K562 (cell line): ENCODE results near the gene SCAMP1. TPM values are rescaled to one million over a fixed set of nuclear protein-coding genes. Genes with fewer than 3 reads are reported as not detected.
A peak's percentile ranks its signal among the peaks of the same experiment; 100 is the strongest.

Source experiments
- ARNT ChIP-seq, 2 experiments: fragments of 450-650 bp; IDR thresholded peaks; 2 replicates each; pipeline ENCODE4 v1.6.1; 2016; ENCODE audit warnings: mild to moderate bottlenecking in 1 of 2
- E2F5 ChIP-seq: sonication (generic); formaldehyde crosslinking; IDR thresholded peaks from 2 replicates; pipeline ENCODE4 v1.8.0; 2022; ENCODE audit warnings: mild to moderate bottlenecking, missing genetic modification reagents
- PHB2 ChIP-seq: fragments of 450-650 bp; IDR thresholded peaks from 2 replicates; pipeline ENCODE4 v1.6.1; 2017; ENCODE audit warnings: low read depth
- PHF21A ChIP-seq: fragments of 450-650 bp; IDR thresholded peaks from 2 replicates; pipeline ENCODE4 v1.6.1; 2017; ENCODE audit warnings: low read depth, borderline replicate concordance
- PTBP1 ChIP-seq: fragments of 200-400 bp; formaldehyde crosslinking; IDR thresholded peaks from 2 replicates; pipeline ENCODE4 v1.6.1; 2017; ENCODE audit warnings: low read depth, low read length
- RBM34 ChIP-seq: fragments of 200-400 bp; formaldehyde crosslinking; IDR thresholded peaks from 2 replicates; pipeline ENCODE4 v1.6.1; 2018; ENCODE audit warnings: low read length, borderline replicate concordance; ENCODE audit not compliant: insufficient read depth
- RNF2 ChIP-seq: sonication (generic); IDR thresholded peaks from 2 replicates; pipeline ENCODE4 v1.6.1; 2016
- polyA plus RNA-seq, 8 experiments: library from polyadenylated mRNA; depleted of rRNA in 4 of 8; stranded (reverse) in 5 of 8; unstranded in 3 of 8; fragments of >200 nt; fragmentation: Nextera tagmentation in 2 of 8; fragmentation: Illumina TruSeq in 1 of 8; extraction: Ambion mirVana in 2 of 8; extraction: Trizol in 1 of 8; gene quantifications; 2 replicates each; pipeline versions ENCODE4 v1.2.1 to v1.2.3, GENCODE V29; 2011 to 2014; ENCODE audit warnings: inconsistent platforms in 1 of 8, missing spikeins in 1 of 8
- total RNA-seq, 7 experiments: library from RNA; depleted of rRNA in 6 of 7; stranded (reverse); fragments of >200 nt in 6 of 7; fragmentation: Illumina TruSeq in 2 of 7; extraction: Trizol in 2 of 7; gene quantifications; 2 replicates each; pipeline versions ENCODE4 v1.2.1 to v1.2.3, GENCODE V29; 2011 to 2021; ENCODE audit warnings: low replicate concordance in 1 of 7
- TF ChIP-seq, protein P1 (sequence below): fragments of 200-600 bp; sonication (generic); IDR thresholded peaks from one replicate; pipeline ENCODE4 v1.6.1; 2012; ENCODE audit warnings: mild to moderate bottlenecking, low read depth, low read length, inconsistent platforms
- TF ChIP-seq, protein P2 (sequence below): fragments of 250-450 bp; sonication (Bioruptor Pico); IDR thresholded peaks from 2 replicates; pipeline ENCODE4 v1.9.0; 2021; ENCODE audit warnings: mild to moderate bottlenecking
- TF ChIP-seq, protein P3 (sequence below): sonication (generic); formaldehyde crosslinking; IDR thresholded peaks from 2 replicates; pipeline ENCODE4 v1.5.0; 2020; ENCODE audit warnings: missing genetic modification reagents
- TF ChIP-seq, protein P4 (sequence below), 2 experiments: IDR thresholded peaks; 2 replicates each; pipeline ENCODE4 v1.6.1; 2012; ENCODE audit warnings: improper control_type of control experiment in 2 of 2, low read depth in 2 of 2, low read length in 2 of 2, borderline replicate concordance in 1 of 2

The SCAMP1 gene
- total and polyA plus RNA-seq, 9 of the 15 experiments (the other 6 are each of a cell fraction or from before 2014, with no cell fraction given): 5.4 to 23.9 (median 13.8) TPM

DNA sequence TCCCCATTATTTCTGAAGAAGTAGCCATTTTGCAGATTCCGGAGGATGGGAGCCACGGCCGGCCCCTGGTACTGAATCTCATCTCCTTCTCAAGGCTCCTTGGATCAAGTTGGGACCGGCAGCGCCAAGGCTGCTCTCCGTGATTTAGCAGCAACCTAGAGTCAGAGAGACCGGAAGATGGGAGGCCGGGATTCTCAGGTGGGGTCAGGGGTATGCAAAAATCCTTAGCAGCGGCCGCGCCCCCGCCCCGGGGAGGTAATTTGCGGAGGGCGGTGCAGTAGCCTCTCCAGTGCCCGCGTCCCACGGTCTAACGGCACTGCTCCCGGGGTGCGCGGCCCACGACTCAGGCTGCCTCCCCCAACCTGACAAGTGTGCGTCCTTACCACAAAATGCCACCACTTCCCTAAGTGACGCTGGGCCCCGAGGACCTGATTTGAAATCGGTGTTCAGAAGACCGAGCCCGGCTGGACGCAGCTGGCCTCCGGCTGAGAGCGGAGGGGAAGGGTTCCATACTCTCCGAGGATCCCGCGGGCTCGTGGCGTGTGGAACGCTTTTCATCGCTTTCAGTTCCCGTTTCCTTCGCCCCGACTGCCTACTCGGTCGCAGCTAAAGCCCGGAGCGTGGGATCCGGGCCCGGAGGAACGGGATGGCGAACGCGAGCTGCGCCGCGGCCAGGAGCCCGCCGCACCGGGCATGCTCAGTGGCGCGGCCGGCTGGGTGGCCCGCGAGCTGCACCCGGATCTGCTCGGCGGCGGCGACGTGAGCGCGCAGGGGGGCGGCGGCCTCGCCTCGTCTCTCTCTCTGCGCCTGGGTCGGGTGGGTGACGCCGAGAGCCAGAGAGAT is at the start of gene SCAMP1 (continued):
- TF ChIP-seq, protein P1, sequence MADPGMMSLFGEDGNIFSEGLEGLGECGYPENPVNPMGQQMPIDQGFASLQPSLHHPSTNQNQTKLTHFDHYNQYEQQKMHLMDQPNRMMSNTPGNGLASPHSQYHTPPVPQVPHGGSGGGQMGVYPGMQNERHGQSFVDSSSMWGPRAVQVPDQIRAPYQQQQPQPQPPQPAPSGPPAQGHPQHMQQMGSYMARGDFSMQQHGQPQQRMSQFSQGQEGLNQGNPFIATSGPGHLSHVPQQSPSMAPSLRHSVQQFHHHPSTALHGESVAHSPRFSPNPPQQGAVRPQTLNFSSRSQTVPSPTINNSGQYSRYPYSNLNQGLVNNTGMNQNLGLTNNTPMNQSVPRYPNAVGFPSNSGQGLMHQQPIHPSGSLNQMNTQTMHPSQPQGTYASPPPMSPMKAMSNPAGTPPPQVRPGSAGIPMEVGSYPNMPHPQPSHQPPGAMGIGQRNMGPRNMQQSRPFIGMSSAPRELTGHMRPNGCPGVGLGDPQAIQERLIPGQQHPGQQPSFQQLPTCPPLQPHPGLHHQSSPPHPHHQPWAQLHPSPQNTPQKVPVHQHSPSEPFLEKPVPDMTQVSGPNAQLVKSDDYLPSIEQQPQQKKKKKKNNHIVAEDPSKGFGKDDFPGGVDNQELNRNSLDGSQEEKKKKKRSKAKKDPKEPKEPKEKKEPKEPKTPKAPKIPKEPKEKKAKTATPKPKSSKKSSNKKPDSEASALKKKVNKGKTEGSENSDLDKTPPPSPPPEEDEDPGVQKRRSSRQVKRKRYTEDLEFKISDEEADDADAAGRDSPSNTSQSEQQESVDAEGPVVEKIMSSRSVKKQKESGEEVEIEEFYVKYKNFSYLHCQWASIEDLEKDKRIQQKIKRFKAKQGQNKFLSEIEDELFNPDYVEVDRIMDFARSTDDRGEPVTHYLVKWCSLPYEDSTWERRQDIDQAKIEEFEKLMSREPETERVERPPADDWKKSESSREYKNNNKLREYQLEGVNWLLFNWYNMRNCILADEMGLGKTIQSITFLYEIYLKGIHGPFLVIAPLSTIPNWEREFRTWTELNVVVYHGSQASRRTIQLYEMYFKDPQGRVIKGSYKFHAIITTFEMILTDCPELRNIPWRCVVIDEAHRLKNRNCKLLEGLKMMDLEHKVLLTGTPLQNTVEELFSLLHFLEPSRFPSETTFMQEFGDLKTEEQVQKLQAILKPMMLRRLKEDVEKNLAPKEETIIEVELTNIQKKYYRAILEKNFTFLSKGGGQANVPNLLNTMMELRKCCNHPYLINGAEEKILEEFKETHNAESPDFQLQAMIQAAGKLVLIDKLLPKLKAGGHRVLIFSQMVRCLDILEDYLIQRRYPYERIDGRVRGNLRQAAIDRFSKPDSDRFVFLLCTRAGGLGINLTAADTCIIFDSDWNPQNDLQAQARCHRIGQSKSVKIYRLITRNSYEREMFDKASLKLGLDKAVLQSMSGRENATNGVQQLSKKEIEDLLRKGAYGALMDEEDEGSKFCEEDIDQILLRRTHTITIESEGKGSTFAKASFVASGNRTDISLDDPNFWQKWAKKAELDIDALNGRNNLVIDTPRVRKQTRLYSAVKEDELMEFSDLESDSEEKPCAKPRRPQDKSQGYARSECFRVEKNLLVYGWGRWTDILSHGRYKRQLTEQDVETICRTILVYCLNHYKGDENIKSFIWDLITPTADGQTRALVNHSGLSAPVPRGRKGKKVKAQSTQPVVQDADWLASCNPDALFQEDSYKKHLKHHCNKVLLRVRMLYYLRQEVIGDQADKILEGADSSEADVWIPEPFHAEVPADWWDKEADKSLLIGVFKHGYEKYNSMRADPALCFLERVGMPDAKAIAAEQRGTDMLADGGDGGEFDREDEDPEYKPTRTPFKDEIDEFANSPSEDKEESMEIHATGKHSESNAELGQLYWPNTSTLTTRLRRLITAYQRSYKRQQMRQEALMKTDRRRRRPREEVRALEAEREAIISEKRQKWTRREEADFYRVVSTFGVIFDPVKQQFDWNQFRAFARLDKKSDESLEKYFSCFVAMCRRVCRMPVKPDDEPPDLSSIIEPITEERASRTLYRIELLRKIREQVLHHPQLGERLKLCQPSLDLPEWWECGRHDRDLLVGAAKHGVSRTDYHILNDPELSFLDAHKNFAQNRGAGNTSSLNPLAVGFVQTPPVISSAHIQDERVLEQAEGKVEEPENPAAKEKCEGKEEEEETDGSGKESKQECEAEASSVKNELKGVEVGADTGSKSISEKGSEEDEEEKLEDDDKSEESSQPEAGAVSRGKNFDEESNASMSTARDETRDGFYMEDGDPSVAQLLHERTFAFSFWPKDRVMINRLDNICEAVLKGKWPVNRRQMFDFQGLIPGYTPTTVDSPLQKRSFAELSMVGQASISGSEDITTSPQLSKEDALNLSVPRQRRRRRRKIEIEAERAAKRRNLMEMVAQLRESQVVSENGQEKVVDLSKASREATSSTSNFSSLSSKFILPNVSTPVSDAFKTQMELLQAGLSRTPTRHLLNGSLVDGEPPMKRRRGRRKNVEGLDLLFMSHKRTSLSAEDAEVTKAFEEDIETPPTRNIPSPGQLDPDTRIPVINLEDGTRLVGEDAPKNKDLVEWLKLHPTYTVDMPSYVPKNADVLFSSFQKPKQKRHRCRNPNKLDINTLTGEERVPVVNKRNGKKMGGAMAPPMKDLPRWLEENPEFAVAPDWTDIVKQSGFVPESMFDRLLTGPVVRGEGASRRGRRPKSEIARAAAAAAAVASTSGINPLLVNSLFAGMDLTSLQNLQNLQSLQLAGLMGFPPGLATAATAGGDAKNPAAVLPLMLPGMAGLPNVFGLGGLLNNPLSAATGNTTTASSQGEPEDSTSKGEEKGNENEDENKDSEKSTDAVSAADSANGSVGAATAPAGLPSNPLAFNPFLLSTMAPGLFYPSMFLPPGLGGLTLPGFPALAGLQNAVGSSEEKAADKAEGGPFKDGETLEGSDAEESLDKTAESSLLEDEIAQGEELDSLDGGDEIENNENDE: no peak
- TF ChIP-seq ARNT (IDR thresholded peaks at IDR 0.05): no peak
- TF ChIP-seq PTBP1: no peak
- TF ChIP-seq, protein P2, sequence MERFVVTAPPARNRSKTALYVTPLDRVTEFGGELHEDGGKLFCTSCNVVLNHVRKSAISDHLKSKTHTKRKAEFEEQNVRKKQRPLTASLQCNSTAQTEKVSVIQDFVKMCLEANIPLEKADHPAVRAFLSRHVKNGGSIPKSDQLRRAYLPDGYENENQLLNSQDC: no peak
- TF ChIP-seq PHF21A: no peak
- TF ChIP-seq E2F5 (CRISPR knock-in tag): no peak
- TF ChIP-seq PHB2: no peak
- TF ChIP-seq RBM34: no peak
- TF ChIP-seq, protein P3, sequence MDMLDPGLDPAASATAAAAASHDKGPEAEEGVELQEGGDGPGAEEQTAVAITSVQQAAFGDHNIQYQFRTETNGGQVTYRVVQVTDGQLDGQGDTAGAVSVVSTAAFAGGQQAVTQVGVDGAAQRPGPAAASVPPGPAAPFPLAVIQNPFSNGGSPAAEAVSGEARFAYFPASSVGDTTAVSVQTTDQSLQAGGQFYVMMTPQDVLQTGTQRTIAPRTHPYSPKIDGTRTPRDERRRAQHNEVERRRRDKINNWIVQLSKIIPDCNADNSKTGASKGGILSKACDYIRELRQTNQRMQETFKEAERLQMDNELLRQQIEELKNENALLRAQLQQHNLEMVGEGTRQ (CRISPR knock-in tag): no peak
- TF ChIP-seq RNF2: peak; percentile 28; the same call in 1 of the 2 replicates
- TF ChIP-seq, protein P4, sequence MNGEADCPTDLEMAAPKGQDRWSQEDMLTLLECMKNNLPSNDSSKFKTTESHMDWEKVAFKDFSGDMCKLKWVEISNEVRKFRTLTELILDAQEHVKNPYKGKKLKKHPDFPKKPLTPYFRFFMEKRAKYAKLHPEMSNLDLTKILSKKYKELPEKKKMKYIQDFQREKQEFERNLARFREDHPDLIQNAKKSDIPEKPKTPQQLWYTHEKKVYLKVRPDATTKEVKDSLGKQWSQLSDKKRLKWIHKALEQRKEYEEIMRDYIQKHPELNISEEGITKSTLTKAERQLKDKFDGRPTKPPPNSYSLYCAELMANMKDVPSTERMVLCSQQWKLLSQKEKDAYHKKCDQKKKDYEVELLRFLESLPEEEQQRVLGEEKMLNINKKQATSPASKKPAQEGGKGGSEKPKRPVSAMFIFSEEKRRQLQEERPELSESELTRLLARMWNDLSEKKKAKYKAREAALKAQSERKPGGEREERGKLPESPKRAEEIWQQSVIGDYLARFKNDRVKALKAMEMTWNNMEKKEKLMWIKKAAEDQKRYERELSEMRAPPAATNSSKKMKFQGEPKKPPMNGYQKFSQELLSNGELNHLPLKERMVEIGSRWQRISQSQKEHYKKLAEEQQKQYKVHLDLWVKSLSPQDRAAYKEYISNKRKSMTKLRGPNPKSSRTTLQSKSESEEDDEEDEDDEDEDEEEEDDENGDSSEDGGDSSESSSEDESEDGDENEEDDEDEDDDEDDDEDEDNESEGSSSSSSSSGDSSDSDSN (IDR thresholded peaks at IDR 0.05; ENCODE audit: borderline replicate concordance in 1 of 2, low read depth in 2 of 2, low read length in 2 of 2): peak; percentile 82 to 90; a peak in 3 of 4 replicates
